Breast epithelium (tissue), 4 donors: ENCODE measurements around the gene CGNL1. TPM values are rescaled to one million over a fixed set of nuclear protein-coding genes. Genes with fewer than 3 reads are reported as not detected.

Experiments
- DNase-seq, 2 donors: peaks; one replicate each; pipeline ENCODE4 v3.0.0-alpha.2; 2019; ENCODE audit warnings: low spot score in 2 of 2
- H3K27ac ChIP-seq, 2 donors: fragments of 200-600 bp; sonication (generic) in 1 of 2; one replicate each; pipeline ENCODE4 v1.5.1; 2016 to 2019; ENCODE audit warnings: mild to moderate bottlenecking in 1 of 2
- H3K27me3 ChIP-seq, 2 donors: fragments of 200-600 bp; sonication (generic) in 1 of 2; one replicate each; pipeline versions ENCODE4 v1.5.1 to v1.6.0; 2017 to 2019; ENCODE audit warnings: control low read depth in 1 of 2, mild to moderate bottlenecking in 1 of 2
- H3K36me3 ChIP-seq: fragments of 200-600 bp; one replicate; pipeline ENCODE4 v1.5.1; 2019
- H3K4me1 ChIP-seq, 2 donors: fragments of 200-600 bp; sonication (generic); one replicate each; pipeline ENCODE4 v1.5.1; 2016 to 2019; ENCODE audit warnings: control low read depth in 1 of 2
- H3K4me3 ChIP-seq, 3 donors: fragments of 200-600 bp; sonication (generic); 1 replicate in 2 of 3; 2 replicates in 1 of 3; pipeline ENCODE4 v1.5.1; 2016 to 2019; ENCODE audit warnings: mild to moderate bottlenecking in 3 of 3, moderate library complexity in 2 of 3
- H3K9me3 ChIP-seq, 2 donors: fragments of 200-600 bp; sonication (generic) in 1 of 2; one replicate each; pipeline ENCODE4 v1.5.1; 2016 to 2019; ENCODE audit warnings: control low read depth in 1 of 2
- POLR2A ChIP-seq: fragments of 450-650 bp; IDR thresholded peaks from one replicate; pipeline ENCODE4 v1.6.1; 2016; ENCODE audit warnings: antibody characterized with exemption, mild to moderate bottlenecking, moderate library complexity
- POLR2AphosphoS5 ChIP-seq, 3 donors: sonication (generic); formaldehyde crosslinking; IDR thresholded peaks; one replicate each; pipeline ENCODE4 v1.6.1; 2017; ENCODE audit warnings: antibody characterized with exemption in 3 of 3
- intact Hi-C: fragments of 100-400 bp; cut with DNase I; formaldehyde crosslinking; loops from one replicate; pipeline ENCODE4 v1.15.1; 2023; ENCODE audit warnings: low total_unique reads
- total RNA-seq, 3 donors: library from RNA; depleted of rRNA; stranded (reverse); fragments of >200 nt; gene quantifications; one replicate each; pipeline ENCODE4 v1.1.0, GENCODE V29; 2016
- TF ChIP-seq, protein P1 (sequence below), 3 donors: fragments of 450-650 bp; IDR thresholded peaks; one replicate each; pipeline ENCODE4 v1.5.1; 2016 to 2017; ENCODE audit warnings: antibody characterized with exemption in 3 of 3, mild to moderate bottlenecking in 3 of 3, moderate library complexity in 3 of 3

CGNL1 gene
- total RNA-seq, 3 donors from 2014 or later = 5.4 to 24.9 (median 18.4) TPM

GRCh38 chr15:57367556-57367955 lies 8.7 kb upstream of the CGNL1 start:
- no peak overlapping the region for H3K4me3 ChIP-seq
- H3K27me3 ChIP-seq = no peaks in the 10 kb centered on the region
- no peaks in the 10 kb centered on the region for H3K4me1 ChIP-seq
- TF ChIP-seq POLR2A (no peak), POLR2AphosphoS5 (IDR thresholded peaks at IDR 0.05) (no peak)
- TF ChIP-seq, protein P1, sequence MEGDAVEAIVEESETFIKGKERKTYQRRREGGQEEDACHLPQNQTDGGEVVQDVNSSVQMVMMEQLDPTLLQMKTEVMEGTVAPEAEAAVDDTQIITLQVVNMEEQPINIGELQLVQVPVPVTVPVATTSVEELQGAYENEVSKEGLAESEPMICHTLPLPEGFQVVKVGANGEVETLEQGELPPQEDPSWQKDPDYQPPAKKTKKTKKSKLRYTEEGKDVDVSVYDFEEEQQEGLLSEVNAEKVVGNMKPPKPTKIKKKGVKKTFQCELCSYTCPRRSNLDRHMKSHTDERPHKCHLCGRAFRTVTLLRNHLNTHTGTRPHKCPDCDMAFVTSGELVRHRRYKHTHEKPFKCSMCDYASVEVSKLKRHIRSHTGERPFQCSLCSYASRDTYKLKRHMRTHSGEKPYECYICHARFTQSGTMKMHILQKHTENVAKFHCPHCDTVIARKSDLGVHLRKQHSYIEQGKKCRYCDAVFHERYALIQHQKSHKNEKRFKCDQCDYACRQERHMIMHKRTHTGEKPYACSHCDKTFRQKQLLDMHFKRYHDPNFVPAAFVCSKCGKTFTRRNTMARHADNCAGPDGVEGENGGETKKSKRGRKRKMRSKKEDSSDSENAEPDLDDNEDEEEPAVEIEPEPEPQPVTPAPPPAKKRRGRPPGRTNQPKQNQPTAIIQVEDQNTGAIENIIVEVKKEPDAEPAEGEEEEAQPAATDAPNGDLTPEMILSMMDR (IDR thresholded peaks at IDR 0.05) = no peak
- no peaks in the 10 kb centered on the region for H3K9me3 ChIP-seq
- intact Hi-C loops = no loop called here
- DNase-seq = no peak
- H3K27ac ChIP-seq = no peak overlapping the region
- no peaks in the 10 kb centered on the region for H3K36me3 ChIP-seq

DNA sequence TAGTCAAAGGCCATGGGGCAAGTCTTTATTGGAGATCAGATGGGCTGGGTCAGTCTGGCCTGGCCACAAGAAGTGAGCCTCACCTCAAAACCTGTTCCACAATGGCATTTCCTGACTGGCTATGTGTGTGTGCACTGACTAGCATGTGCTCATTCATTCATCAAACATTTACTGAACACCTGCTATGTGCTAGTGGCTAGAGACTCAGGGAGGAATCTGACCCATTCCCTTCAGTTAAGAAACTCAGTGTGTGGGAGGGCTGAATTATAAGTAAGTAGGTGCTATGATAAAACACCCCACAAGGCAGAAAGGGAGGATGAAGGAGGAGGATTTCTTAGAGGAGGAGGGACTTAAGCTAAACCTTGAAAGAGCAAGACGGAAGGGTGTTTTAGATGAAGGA lies 5.4 kb upstream of the CGNL1 start:
- Histone ChIP-seq H3K9me3 (no peaks in the 10 kb centered on the region), H3K4me1 (no peaks in the 10 kb centered on the region), H3K27me3 (no peaks in the 10 kb centered on the region), H3K27ac (no peak overlapping the region), H3K36me3 (no peaks in the 10 kb centered on the region), H3K4me3 (no peak overlapping the region)
- DNase-seq = no peak
- TF ChIP-seq POLR2A (no peak), POLR2AphosphoS5 (IDR thresholded peaks at IDR 0.05) (no peak)
- TF ChIP-seq, protein P1 (IDR thresholded peaks at IDR 0.05) = no peak
- intact Hi-C loops = no loop called here

DNA sequence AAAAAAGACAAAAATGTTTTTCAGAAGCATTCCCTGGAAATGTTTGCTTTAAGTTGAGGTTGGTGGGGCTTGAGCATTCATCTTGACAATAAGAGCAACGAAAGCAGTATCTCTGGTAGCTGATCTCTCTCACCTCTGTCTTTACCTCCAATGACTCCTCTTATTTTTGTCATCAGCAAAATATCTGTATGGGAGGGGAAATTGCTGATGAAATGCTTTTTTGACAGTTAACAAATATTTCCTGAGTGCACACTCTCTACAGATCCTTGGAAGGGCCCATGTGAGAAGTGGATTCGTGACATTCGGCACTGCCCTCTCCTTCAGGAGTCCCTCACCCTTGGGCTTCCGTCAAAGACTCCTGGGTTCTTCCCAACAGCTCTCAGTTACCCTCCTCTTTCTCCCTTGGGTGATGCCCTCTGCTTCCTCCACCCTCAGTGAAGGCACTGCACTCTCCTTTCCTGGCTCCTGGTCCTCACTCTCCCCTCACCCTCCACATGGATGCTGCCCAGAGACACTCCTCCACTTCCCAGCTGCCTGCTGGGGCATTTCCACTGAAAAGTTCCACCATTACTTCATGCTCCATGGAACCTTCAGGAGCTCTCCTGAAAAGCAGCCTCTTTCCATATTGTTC lies 2.9 kb upstream of the CGNL1 start:
- H3K4me1 ChIP-seq = peaks cover 0 to 5% of the 10 kb centered on the region in 2 donors
- no peak overlapping the region for H3K27ac ChIP-seq
- TF ChIP-seq POLR2A (no peak), POLR2AphosphoS5 (IDR thresholded peaks at IDR 0.05) (no peak)
- TF ChIP-seq, protein P1 (IDR thresholded peaks at IDR 0.05) = no peak
- no peaks in the 10 kb centered on the region for H3K9me3 ChIP-seq
- DNase-seq = no peak
- H3K27me3 ChIP-seq = no peaks in the 10 kb centered on the region
- intact Hi-C loops = no loop called here
- no peaks in the 10 kb centered on the region for H3K36me3 ChIP-seq
- no peak overlapping the region for H3K4me3 ChIP-seq

DNA sequence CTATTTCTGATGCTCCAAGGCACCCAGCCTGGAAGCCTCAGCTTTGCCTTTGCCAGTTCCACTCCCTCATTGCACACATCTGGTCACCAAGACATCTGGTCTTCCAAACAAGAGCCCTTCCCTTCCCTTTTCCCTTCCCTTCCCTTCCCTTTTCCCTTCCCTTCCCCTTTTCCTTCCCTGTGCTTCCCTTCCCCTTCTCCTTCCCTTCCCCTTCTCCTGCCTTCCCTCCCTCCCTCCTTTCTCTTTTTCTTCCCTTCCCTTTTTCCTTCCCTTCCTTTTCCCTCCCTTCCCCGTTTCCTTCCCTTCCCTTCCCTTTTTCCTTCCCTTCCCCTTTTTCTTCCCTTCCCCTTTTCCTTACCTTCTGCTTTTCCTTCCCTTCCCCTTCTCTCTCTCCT lies 2.4 kb upstream of the CGNL1 start:
- intact Hi-C loops = no loop called here
- Histone ChIP-seq H3K4me1 (peaks cover 0 to 5% of the 10 kb centered on the region in 2 donors), H3K27ac (no peak overlapping the region), H3K27me3 (no peaks in the 10 kb centered on the region), H3K36me3 (no peaks in the 10 kb centered on the region), H3K4me3 (no peak overlapping the region), H3K9me3 (no peaks in the 10 kb centered on the region)
- TF ChIP-seq, protein P1 (IDR thresholded peaks at IDR 0.05) = no peak
- TF ChIP-seq POLR2A = no peak
- no peak for DNase-seq

- TF ChIP-seq, protein P1 (IDR thresholded peaks at IDR 0.05) = no peak
- TF ChIP-seq POLR2AphosphoS5 (IDR thresholded peaks at IDR 0.05) = peak in 1 of 3 donors; percentile 11
- peak in 1 of 2 donors; percentile 27 for DNase-seq
- Histone ChIP-seq H3K4me1 (peaks cover 0 to 5% of the 10 kb centered on the region in 2 donors), H3K27ac (peak overlapping the region; percentile 83 to 84), H3K4me3 (peak overlapping the region; percentile 61 to 93 (median 83)), H3K9me3 (no peaks in the 10 kb centered on the region), H3K36me3 (no peaks in the 10 kb centered on the region), H3K27me3 (no peaks in the 10 kb centered on the region)
- intact Hi-C loops = no loop called here
Observed at GRCh38 chr15:57376696-57377477, 582 bp downstream of the CGNL1 start.
